ENCODE results near the gene SYNPO. TPM values are rescaled to one million over a fixed set of nuclear protein-coding genes. Genes with fewer than 3 reads are reported as not detected.
A peak's percentile ranks its signal among the peaks of the same experiment; 100 is the strongest.

Gene SYNPO
- total RNA-seq, 4 donors from 2014 or later = 419 to 569 (median 539) TPM

- ATAC-seq (no peak), DNase-seq (no peak)
- Histone ChIP-seq H3K27ac (no peak overlapping the region), H3K27me3 (no peaks in the 10 kb centered on the region), H3K9me3 (no peaks in the 10 kb centered on the region), H3K36me3 (peaks cover 8 to 100% of the 10 kb centered on the region in 2 donors), H3K4me1 (peaks cover 12% of the 10 kb centered on the region in 2 donors), H3K4me3 (no peak overlapping the region)
- intact Hi-C loops (cut with DNase I; ENCODE audit: low total_unique reads) = no loop called here
- in situ Hi-C loops (cut with MboI; ENCODE audit: low sequenced_read_pairs in 4 of 4) = no loop called here
- TF ChIP-seq CTCF (IDR thresholded peaks at IDR 0.05 in 4 of 5, conservative IDR thresholded peaks at IDR 0.05 in 1 of 5) (no peak), POLR2A (IDR thresholded peaks at IDR 0.05) (no peak)
Measured at GRCh38 chr5:150694612-150695011, 54.2 kb downstream of the SYNPO start.

- H3K4me3 ChIP-seq = peak overlapping the region; percentile 67 to 98 (median 98)
- peaks cover 13 to 14% of the 10 kb centered on the region in 2 donors for H3K4me1 ChIP-seq
- intact Hi-C loops (cut with DNase I; ENCODE audit: low total_unique reads) (loop anchor here (2.0 to 10.0 kb wide), 5 partner anchors 43 to 245 kb away; partner anchors contain the start of genes DCTN4, IRGM and SMIM3), in situ Hi-C loops (cut with MboI; ENCODE audit: low sequenced_read_pairs in 4 of 4) (loop anchor here in 3 of 4 donors (10.0 to 25.0 kb wide), 3 partner anchors 135 to 238 kb away; partner anchors contain the start of gene IRGM (in 1 of the 3))
- ATAC-seq = peak; percentile 1 to 2
- no peak for DNase-seq
- H3K27ac ChIP-seq = peak overlapping the region; percentile 89 to 99 (median 98)
- TF ChIP-seq POLR2A (IDR thresholded peaks at IDR 0.05) (no peak), CTCF (IDR thresholded peaks at IDR 0.05 in 4 of 5, conservative IDR thresholded peaks at IDR 0.05 in 1 of 5) (no peak)
- peaks cover 8 to 44% of the 10 kb centered on the region in 2 donors for H3K36me3 ChIP-seq
- H3K9me3 ChIP-seq = no peaks in the 10 kb centered on the region
- H3K27me3 ChIP-seq = no peaks in the 10 kb centered on the region
Measured at GRCh38 chr5:150700246-150700593, 59.8 kb downstream of the SYNPO start.

GRCh38 chr5:150700594-150701377 lies 60.3 kb downstream of the SYNPO start, which contains the start of gene RBM22:
Gene RBM22, minus strand, starts transcription at chr5:150701062. Its CDS starts 77 bp downstream, at chr5:150700985.
- DNase-seq (peak; percentile 91 to 93), ATAC-seq (peak; percentile 98)
- peaks cover 6 to 39% of the 10 kb centered on the region in 2 donors for H3K36me3 ChIP-seq
- no peaks in the 10 kb centered on the region for H3K9me3 ChIP-seq
- H3K4me1 ChIP-seq = peaks cover 13 to 14% of the 10 kb centered on the region in 2 donors
- in situ Hi-C loops (cut with MboI; ENCODE audit: low sequenced_read_pairs in 4 of 4) (loop anchor here in 3 of 4 donors (10.0 to 25.0 kb wide), 3 partner anchors 136 to 238 kb away; partner anchors contain the start of gene IRGM (in 1 of the 3)), intact Hi-C loops (cut with DNase I; ENCODE audit: low total_unique reads) (loop anchor here (1.0 to 10.0 kb wide), 6 partner anchors 26 to 246 kb away; partner anchors contain the start of genes DCTN4, IRGM and SMIM3)
- peak within 1 kb of the TSS; percentile 67 to 98 (median 98) for H3K4me3 ChIP-seq
- peak within 1 kb of the TSS; percentile 89 to 99 (median 98) for H3K27ac ChIP-seq
- TF ChIP-seq CTCF (IDR thresholded peaks at IDR 0.05 in 4 of 5, conservative IDR thresholded peaks at IDR 0.05 in 1 of 5) = peak; percentile 52 to 84 (median 59)
- peak; percentile 82 to 91 for TF ChIP-seq POLR2A (IDR thresholded peaks at IDR 0.05)
- no peaks in the 10 kb centered on the region for H3K27me3 ChIP-seq

GRCh38 chr5:150703762-150704161 lies 63.3 kb downstream of the SYNPO start:
- Histone ChIP-seq H3K9me3 (no peaks in the 10 kb centered on the region), H3K4me1 (peaks cover 13 to 14% of the 10 kb centered on the region in 2 donors), H3K4me3 (no peak overlapping the region), H3K36me3 (peaks cover 0 to 16% of the 10 kb centered on the region in 2 donors), H3K27me3 (no peaks in the 10 kb centered on the region), H3K27ac (no peak overlapping the region)
- DNase-seq (no peak), ATAC-seq (no peak)
- in situ Hi-C loops (cut with MboI; ENCODE audit: low sequenced_read_pairs in 4 of 4) = loop anchor here in 3 of 4 donors (10.0 to 25.0 kb wide), 3 partner anchors 134 to 241 kb away; partner anchors contain the start of gene IRGM (in 1 of the 3)
- TF ChIP-seq POLR2A (IDR thresholded peaks at IDR 0.05) (no peak), CTCF (IDR thresholded peaks at IDR 0.05 in 4 of 5, conservative IDR thresholded peaks at IDR 0.05 in 1 of 5) (no peak)
- intact Hi-C loops (cut with DNase I; ENCODE audit: low total_unique reads) = loop anchor here (5.0 to 10.0 kb wide), 3 partner anchors 46 to 249 kb away; partner anchors contain the start of gene IRGM
